Limb (tissue), 2 donors: Measurements from ENCODE around the gene RELN.

Experiments
- DNase-seq, 2 donors: peaks; one replicate each; pipeline ENCODE4 v3.0.0-alpha.2; 2016; ENCODE audit errors: extremely low spot score in 2 of 2

RELN gene

DNA sequence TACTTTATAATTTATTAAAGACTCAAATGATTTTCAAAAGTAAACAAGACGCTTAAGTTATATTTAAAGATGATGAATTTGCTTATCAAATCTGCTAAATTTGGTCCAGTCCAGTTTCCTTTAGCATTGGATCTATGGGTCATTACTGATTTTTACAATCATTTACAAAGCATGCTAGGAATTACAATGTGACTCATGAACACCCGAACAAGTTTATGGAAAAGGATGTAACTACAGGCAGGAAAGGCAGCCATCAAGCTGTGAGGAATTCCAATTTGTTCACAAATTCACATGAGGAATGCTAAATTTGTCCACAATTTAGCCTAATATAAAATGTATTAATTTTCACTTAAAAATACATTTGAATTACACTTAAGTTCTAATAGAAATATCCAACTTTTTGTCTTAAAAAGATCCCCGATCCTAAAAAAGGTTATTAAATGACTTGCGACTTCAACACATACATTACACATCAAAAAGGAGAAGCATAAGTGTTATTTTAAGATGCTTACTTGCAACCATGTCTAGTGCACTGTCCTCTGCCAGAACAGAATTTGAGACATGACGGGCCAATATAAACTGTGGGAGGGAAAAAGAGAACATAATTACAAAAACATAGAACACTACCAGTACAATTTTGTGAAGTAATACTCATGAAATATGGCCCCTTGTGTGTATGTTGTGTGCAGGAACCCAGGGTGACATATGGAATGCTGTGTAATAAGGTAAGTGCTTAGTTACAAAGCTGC, 349.3 kb downstream of the RELN start:
- no peak for DNase-seq

DNA sequence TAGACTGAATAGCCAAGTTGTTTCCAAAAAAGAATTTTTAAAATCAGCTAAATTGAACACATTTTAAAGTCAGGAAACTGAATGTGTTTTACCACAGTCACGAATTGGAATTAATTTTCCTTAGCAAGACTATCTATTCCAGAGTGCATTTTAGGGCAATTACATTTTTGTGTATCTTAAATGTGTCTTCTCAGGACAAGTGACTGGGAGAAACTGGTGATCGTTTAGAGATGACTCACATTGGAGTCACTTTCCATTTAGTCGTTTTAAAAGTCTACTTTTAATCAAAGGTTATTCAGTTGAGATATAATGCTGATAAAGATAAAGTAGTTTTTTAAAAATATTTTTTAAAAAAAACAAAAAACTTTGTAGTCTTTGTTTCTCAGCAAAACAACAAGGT, 351.7 kb downstream of the RELN start:
- no peak for DNase-seq

DNA sequence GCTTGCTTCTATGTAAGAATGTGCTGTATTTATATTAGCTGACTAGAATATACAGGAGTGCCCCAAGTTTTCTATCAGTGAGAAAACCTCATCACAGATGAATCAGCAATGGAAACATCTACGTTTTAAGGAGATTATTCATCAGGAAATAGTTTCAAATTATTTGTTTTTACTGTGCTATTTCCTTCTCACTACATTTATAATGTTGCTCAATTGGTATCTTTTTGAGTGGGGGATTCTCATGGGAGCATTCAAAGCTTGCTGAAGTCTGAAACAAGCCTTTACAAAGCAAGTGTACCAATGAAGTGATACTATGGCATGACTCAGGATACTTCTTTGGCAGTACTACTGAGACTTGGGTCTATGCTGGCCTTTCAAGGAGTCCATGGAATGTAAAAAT, 352.4 kb downstream of the RELN start:
- no peak for DNase-seq

DNA sequence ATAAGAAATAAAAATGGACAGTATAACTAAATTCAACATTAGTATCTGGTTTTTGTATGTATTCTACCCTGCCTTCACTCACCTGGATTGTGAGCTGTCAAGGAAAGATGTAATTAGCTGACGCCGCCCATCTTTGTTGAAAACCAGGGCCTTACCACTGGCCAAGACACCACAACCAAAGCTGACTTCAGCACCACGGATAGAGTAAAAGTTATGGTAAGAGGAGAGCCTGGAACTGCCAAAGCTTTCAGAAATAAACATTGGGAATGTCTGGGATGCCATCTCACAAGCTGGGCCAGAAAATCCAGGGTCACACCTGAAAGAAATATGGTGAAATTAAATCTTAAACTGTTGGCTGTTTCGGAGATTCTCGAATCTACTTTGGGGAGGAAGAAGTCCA, 353.3 kb downstream of the RELN start:
- DNase-seq: no peak

DNA sequence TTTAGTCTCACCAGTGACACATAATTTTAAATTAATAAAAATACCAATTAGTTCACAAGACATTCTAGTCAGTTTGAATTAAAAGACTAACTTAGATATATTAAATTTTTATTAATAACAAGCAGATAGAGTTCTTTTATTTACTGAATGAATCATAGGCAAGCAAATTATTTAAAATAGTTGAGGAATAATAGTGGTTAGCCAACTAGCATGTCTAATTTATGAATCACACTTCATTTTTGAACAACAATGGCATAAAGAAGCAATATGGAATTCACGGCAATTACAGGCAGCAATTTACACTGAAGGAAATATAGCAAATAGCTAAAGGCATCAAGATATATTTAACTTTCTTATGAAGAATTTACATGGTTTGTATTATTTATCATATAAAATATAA, 356.5 kb downstream of the RELN start:
- DNase-seq: no peak

DNA sequence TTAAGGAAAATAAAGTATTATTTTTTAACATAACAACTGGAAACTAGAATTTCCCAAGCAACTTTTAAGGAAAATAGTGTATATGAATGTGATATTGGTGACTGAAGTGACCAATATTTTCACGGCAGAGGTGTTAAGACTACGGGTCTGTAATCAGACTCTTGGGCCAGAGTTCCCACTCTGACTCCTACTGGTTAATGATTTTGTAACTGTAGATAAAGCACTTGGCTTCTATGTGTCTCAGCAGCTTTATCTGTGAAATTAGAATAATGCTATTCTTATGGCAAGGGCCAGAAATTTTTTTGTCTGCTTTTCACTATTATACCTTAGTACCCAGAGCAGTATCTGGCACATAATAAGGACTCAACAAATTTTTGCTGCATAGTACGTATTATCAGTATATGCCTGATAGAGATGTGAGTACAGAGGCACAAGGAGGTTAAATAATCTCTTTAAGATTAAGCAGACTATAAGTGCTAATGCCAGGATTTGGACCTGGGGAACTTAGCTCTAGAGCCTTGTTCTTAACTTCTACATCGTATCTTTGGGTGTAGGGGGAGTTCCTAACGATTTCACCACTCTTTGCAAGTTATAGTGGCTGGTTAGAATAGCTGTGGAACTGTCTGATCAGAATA, 357.3 kb downstream of the RELN start:
- no peak for DNase-seq

DNA sequence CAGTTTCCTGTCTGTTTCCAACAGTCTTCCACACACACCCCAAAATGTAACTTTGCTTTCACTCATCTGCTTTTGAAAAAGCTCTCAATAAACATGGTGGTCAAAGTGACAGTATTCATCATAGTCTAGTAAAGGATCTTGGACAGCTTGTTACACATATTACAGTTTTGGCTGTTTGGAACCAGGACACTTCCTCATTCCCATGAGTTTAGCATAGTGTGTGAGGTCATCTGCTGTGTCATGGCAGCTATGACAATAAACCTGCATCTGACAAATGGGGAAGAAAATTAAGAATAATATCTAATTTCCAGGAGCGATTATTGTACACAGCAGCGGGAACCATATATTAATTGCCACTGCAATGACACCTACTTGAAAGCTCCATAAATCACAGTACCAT, 359.1 kb downstream of the RELN start:
- DNase-seq: no peak

DNA sequence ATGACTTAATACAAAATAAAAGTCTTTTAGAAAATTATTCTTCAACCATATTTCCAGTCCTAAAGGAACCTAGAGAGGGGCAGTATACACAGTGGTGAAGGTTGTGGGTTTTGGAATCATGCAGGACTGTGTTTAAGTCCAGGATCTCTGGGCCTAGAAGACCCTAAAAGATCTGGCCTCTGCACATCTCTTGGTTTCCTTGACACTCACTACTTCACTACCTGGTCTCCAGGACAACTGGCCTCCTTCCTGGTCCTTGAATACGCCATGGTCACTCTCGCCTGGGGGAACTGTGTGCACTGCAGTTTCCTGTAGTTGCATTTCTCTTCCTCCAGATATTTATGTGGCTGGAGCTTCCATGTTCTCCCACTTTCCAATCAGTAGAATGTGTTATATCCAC, 360.7 kb downstream of the RELN start:
- DNase-seq: no peak

DNA sequence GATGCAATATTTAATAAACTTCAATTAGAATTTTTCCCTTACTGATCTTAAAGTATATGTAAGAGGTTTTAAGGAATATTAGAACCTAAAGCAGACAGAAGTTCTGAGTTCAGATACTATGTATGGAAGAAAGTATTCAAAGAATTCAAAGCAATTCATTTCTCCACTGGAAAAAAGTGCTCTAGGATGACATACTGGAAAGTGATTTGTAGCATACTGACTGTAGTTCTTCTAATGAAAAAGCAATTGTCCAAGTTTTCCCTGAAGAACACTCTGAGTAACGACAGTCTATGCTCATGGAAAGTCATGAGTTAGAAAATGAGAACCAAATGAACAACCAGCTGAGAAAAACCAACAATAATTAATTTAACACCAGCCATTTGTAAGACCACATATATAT, 362.7 kb downstream of the RELN start:
- no peak for DNase-seq

DNA sequence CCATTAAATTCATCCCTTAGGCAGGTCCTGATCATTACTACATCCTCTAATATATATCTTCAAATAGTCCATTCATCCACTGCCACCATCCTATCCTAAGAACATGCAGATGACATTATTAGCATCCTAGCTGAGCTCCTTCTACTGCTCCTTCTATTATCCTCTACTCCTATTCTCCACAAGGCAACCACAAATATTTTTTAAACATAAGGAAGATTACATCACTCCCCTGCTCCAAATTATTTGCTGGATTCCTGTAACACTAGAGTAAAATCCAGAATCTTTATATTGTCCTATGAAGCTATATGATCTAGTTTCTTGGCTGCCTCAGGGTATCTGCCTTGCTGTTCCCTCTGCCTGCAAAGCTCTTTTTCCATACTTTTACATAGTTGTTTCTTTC, 367.2 kb downstream of the RELN start:
- DNase-seq: peak in 1 of 2 donors; percentile 3

DNA sequence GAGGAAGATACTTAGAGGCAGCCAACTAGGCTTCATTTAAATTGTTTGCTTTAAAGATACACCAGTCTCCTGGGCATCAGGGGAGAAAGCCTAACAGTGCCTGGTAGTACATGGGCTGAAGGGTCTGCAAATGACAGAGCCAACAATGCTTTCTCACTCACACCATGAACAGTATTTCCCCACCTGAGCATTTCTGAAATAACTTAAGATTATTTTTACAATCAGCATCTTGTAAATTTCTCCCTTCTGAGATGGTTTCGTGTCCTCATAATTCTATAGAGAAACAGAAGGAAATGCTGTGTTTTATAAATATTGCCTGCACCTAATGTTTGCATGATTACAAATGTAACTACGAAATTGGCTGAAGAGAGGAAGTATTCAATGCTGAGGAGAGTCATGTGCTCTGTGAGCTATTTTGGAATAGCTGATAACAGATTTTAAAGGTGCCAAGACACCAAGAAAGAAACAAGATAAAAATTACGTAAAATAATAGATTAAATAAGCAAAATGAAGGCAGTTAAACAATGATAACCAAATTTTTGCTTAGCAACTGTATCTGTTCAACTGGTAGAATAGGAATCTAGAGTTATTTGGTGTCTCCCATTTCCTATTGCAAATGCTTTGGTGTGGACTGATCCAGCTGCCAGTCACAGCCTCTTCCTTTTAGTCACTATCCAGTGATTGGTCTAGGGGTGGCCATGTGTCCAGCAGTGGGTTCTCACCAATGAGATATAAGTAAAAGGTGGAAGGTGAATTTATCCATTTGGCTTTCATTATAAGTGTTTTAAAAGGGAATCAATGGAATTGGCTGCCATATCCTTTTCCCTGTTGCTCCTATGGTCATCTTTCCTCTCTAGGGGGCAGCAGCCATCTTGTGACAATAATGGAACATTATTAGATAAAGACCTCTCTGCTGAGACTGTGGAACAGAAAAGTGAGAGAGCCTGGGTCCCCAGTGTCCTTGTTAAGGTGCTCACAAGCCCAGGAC, 375.5 kb downstream of the RELN start:
- DNase-seq: no peak

DNA sequence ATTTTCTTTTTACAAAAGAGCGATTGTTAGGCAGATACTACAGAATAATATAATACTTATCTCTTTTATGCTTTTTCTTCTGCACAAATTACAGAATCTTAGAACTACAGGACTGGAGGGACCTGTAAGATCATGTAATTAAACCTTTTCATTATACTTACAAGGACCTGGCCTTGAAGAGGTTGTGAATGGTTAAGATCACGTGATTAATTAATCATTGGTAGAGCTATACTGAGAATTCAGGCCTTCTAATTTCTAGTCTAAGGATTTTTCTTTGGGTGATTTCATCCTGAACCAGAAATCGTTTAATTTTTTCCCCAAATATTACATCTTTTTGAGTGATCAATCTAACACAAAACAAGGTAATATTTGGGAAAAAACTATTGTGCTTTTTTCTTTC, 379.7 kb downstream of the RELN start:
- DNase-seq: no peak

DNA sequence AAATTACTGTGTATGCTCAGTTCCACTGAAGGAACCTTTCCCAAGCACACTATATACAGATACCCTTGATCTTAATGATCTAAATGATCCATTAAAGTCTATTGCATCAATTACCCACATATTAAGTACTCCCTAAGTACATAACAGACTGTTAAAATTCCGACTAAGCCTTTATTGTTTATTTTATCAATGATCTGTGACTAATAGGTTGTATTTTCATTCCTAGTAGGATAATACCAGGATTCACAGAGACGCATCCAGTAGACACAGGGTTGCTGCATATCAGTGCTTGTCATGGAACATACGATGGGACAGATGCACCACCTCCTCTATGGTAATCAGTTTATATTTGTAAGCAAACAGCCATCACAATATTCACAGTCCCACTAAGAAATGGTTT, 383.8 kb downstream of the RELN start:
- no peak for DNase-seq

DNA sequence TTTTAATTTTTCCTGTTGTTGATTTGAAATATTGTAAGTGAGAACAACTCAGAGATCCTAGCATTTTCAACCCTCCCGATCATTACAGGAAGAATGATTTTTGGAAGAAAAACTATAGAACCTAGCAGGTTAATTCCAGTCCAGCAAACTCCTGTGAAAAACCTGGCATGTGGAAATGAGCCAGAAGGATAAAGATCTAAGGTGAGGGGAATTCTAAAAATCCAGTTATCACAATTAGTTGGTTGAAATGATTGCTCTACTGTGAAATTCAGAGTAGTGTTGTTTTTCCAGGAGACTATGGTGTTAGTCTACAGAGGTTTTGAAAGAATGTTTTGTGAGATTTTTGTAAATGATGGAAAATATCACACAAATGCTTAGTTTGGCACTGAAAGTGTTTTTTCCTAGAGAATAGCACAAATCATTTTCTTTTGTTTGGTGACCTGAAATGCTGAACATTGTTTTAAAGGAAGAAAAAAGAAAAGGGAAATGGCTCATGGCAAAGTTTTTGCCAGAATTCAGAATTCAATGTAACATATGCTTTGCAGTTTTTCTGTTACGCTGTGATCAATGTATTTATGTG, 391.0 kb downstream of the RELN start:
- no peak for DNase-seq

DNA sequence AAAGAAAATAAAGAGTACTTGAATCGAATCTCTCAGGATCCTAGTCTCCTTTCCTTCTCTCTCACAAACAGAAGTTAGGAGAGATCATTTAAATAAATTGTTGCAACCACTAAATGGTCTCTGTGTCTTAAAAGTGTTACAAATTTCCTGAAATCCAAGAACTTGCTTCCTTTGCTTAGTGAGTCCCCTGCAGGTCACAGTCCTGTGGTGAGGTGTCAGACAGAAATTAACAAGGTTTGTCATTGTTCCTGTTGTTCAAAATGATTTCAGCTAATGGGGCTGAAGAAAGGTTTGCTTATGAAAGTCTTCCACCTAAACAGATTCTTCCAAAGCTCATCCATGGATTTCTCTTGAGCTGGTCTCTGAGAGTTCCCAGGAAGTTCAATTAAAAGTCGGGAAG, 391.9 kb downstream of the RELN start:
- no peak for DNase-seq

DNA sequence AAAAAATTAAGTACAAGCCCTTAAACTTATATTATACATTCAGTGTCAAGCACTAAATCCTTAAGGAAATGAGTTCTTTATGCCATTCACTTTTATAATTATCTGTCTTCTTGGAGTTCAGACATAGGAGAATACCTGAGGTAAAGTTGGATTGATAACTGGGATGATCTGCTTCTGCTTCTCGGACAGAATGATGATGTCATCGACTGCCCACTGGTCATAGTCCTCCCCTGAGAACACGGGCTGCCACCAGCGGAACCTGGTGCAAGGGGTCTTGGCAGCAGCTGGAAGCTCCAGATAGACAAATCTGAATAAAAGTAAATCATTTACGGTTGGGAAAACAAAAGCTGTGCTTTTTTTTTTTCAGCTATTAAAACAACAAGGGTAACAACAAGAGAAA, 395.3 kb downstream of the RELN start:
- DNase-seq: no peak

DNA sequence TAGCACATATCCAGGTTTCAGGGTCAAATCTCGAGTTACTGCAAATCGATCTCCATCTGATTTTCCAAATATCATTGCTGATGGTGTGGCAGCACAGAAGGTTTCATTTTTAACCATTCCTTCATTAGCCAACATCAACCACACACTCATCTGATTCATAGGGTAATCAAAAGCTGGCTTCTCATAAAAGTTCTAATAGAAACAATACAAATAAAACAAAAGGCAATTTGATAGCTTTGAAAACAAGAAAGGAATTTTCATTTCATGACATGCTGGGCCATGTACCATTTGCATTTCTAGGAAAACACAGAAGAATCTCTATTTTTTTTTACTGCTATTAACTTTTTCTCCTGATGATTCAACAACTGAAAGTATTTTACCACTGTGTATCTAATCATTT, 395.8 kb downstream of the RELN start:
- DNase-seq: no peak

DNA sequence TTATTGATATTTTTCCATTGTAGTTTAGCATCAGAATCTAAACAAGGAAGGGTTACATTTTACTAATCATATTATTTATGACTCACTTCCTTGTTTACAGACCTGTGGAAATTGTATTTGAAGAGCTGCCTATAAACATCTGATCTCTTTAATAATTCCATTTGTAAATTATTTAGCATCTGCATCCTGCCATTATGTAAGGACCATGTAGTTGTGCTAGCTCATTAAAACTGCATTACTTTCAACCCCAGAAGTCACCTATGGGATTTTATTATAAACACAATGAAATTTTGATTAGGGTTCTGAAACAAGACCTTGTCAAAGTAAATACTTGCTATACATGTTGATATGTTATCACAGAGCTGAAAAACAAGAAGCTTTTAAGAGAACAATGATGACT, 396.6 kb downstream of the RELN start:
- no peak for DNase-seq

DNA sequence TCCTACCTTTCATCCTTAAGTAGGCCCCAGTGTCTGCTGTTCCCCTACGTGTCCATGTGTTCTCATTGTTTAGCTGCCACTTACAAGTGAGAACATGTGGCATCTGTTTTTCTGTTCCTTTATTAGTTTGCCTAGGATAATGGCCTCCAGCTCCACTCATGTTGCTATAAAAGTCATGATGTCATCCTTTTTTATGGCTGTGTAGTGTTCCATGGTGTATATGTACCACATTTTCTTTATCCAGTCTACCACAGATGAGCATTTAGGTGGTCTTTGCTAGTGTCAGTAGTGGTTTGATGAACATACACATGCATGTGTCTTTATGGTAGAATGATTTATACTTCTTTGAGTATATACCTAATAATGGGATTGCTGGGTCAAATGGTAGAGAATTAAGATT, 397.3 kb downstream of the RELN start:
- DNase-seq: no peak

DNA sequence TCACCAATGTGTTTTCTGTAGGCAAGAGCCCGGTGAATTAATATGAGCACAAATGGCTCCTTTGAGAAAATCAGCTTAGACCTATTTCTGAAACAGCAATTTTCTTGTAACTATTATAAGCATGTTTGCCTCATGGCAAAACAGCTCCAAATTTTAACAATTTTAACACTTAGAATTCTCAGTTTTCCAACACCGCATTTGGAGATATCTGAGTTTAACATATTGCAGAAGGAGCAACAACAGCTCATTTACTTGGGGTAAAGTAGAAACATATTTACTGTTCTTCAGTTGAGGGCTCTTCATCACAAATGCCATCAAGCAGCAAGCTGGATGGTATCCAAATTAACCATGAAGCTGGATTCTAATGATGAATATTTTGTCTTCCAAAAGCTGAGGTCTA, 409.4 kb downstream of the RELN start:
- no peak for DNase-seq

DNA sequence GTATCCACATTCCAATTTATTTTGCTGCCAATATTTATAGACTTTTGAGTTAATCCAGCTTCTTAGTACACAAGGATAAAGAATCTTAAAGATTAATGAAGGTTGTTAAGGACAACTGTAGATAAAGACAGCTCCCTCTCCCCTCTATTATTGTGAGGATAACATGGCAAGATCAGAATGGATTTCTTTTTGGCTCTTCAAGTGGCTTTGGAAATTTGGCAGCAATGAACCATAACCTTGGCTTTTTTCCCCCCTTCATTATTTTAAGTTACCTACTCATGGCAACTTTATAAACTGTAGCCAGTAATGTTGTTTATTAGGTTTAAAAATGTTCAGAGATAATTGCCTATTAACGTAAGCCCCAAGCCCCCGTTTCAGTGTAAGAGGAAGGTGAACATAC, 412.4 kb downstream of the RELN start:
- DNase-seq: no peak

DNA sequence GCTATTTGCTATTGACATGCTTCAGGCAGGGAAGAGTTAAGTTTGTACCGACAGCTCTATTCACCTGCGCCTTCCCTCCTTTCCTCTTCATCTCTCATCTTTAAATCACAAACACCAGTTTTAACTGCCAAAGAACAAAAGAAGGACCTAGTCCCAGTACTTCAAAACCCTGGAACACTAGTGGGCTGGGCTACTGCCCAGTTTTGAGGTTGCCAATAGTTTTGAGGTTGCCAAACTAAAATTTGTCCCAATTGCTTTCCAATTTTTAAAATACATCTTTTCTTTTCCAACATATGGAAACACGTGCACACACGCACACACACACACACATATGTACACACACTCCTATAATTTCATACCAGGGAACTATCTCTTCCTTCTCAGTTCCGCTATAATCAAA, 412.8 kb downstream of the RELN start:
- DNase-seq: no peak
